SH-SY5Y (cell line): ENCODE measurements around the gene AACS.

Experiments used
- GATA2 ChIP-seq: IDR thresholded peaks from 2 replicates; pipeline ENCODE4 v1.6.1; 2011; ENCODE audit warnings: mild to moderate bottlenecking, low read depth, low read length
- GATA3 ChIP-seq: IDR thresholded peaks from 2 replicates; pipeline ENCODE4 v1.6.1; 2011; ENCODE audit warnings: low read depth, mild to moderate bottlenecking, low read length, moderate library complexity

GRCh38 chr12:125091401-125091800 lies 26.2 kb downstream of the AACS start:
- TF ChIP-seq GATA2 (no peak), GATA3 (no peak)
